HG02970 (cell line): Measurements from ENCODE around the gene ZC3H8.

ENCODE experiments used
- ATAC-seq: cut with Tn5 transposase; IDR thresholded peaks from one replicate; pipeline ENCODE4 v1.9.1; 2021; ENCODE audit warnings: mild to moderate bottlenecking, moderate library complexity, moderate number of reproducible peaks; ENCODE audit not compliant: unreplicated experiment, low FRiP score

Gene ZC3H8

GRCh38 chr2:112168422-112169124 is 86.3 kb downstream of the ZC3H8 start:
- no peak for ATAC-seq

GRCh38 chr2:112166806-112167499 is 87.9 kb downstream of the ZC3H8 start:
- ATAC-seq: no peak

- ATAC-seq: no peak
These were observed 89.5 kb downstream of the ZC3H8 start for GRCh38 chr2:112165296-112165695.

GRCh38 chr2:112164876-112165275 is 90.0 kb downstream of the ZC3H8 start:
- no peak for ATAC-seq

GRCh38 chr2:112163541-112163981 is 91.3 kb downstream of the ZC3H8 start:
- ATAC-seq: no peak

- ATAC-seq: no peak
These were observed 91.9 kb downstream of the ZC3H8 start for GRCh38 chr2:112162956-112163355.

- ATAC-seq: no peak
These were observed 92.5 kb downstream of the ZC3H8 start for GRCh38 chr2:112162341-112162740.
